NK-92 (cell line): ENCODE data around the gene ZCCHC24.
"Not testable (repeated sequence)": the region's sequence is repeated elsewhere in the genome, so short reads cannot be mapped to it uniquely, and the experiment has no call there.

Experiments
- DNase-seq: peaks from one replicate; lab custom pipeline; 2025; ENCODE audit not compliant: unreplicated experiment; lab: John Stamatoyannopoulos, UW

ZCCHC24 gene

GRCh38 chr10:79447911-79448731 is 2.7 kb upstream of the ZCCHC24 start:
- DNase-seq: no peak

DNA sequence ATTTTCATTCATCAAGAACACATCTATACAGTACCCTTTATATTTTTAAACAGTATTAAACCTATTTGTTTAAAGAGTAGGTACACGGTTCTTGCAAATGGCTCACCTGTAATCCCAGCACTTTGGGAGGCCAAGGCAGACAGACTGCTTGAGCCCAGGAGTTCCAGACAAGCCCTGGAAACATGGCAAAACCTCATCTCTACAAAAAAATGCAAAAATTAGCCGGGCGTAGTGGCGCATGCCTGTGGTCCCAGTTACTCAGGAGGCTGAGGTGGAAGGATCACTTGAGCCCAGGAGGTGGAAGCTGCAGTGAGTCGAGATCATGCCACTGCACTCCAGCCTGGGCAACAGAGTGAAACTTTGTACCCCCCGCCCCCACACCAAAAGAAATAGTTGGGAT is 1.8 kb upstream of the ZCCHC24 start:
- DNase-seq: not testable (repeated sequence)

DNA sequence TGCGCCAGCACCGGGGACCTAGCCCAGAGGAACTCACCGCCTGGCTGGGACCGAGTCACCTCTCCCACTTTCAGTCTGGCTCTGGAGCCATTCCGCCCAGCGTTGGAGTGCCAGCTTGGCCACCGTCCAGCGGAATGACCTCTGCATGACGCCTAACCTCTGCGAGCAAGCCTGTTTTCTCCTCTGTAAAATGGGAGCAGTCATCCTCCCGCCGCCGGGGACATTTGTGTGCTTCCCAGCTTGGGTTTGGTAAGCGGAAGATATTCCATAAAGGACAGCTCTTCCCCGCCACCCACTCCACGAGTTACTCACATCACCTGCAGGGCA is 1.3 kb upstream of the ZCCHC24 start:
- no peak for DNase-seq

DNA sequence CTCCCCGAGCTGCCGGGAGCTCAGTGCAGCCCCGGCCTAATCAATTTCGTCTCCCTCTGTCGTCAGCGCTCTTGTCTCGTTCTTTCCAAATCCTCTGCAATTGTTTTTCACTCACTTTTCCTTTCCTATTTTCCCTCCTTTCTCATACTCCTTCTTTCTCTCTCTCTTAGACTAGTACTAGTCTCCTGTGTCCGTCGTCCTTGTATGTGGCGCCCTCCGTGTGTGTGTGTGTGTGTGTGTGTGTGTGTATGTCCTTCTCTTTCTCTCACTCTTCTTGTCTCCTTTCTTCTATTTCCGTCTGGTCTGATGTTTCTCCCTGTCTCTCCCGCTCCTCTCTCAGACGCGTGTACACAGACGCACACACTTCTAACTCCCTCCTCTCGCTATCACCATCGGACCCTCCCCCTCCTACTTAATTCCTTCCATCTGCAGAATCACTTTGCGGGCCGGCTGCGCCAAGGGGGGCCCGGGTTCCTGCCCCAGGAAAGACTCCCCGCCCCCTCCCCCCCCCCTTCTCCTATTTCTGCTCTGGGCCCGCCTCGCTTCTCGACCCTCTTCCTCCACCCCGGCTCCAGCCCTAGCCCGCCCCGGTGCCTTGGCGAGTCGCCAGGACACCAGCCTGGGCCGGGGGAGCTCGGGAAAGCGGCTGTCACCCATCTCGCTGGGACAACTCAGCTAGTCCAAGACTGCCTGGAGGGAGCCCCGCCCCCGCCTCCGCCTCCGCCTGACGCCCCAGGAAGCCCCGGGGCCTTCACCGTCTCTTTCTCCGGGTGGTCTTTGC is 743 bp upstream of the ZCCHC24 start:
- no peak for DNase-seq

DNA sequence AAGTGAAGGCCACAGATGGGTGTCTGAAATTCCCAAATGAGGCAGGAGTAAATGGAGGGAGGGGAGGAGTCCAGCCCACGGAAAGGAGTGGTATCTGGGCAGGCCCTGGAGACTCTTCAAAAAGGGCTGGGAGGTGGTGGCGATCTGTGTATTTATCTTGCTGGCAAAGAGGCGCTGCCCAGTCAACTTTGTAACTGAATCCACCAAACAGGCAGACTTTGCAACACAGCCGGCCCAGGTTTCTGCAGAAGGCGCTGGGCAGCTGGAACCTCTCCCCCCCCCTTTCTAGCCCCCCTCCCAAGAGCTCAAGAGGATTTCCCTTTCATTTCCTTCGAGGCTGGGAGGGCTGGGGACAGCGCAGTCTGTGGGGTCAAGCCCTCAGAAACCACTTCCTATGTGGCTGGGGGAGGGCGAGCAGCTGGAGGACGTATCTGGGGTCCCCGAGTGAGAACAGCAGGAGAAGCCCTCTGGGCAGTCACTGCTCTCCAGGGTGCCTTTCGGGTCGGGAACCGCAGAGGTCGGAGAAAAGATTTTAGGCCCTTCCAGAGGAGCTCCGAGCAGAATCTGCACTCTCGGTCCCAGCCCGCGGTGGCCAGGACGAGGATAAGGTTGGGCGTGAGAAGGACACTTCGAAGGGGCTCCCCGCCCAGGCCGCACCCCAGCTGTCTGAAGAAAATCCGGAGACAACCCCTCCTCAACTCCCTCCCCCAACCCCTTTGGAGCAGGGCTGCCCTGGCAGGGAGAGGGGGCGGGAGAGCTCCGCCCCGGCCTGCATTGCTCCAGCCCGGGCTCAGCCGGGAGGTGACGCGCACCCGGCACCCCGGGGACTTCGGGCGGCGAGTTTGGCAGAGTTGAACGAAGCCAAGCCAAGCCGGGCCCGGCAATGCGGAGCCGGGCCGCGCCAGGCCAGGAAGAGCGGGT is 965 bp downstream of the ZCCHC24 start:
- DNase-seq: no peak

- no peak for DNase-seq
Measured at GRCh38 chr10:79443338-79444198, 1.9 kb downstream of the ZCCHC24 start.

DNA sequence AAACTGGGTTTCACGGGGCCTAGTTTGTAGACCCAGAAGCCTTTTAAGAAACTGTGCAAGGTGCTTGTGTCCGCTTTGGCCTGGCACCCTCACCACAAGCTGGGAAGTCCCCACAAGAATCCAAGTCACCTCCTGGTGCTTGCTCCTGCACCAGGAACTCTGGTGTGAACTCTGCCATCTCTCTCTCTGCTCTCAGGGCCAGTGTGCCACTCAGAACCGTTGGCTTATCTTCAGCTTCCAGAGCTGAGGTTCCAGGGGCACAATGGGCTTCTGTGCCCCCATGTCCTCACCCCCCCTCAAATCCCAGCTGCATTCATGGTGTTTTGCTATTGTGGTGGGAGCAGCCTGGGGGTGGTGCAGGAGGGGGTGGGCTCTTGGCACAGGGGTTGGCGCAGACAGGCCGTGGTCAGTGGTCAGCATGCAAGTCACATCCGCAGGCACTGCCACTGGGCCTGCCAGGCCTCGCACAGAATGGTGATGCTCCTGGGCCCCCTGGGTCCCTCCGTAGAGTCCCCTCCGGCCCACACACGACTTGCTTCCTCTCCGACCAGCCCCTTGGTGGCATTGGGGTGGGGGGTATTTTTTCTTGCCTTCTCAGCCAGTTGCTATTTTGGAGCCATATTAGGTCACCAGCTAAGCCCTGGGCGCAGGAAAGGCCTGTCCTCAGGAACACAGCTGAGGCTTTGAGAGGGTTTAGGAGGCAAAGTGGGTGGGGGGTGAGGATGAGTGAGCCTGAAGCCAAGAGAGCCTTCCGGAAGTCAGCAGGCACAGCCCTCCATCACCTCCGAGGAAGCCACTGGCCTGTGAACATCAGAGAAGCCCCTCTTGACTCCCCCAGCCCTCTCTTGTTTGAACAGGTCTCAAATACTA is 3.0 kb downstream of the ZCCHC24 start:
- DNase-seq: no peak

DNA sequence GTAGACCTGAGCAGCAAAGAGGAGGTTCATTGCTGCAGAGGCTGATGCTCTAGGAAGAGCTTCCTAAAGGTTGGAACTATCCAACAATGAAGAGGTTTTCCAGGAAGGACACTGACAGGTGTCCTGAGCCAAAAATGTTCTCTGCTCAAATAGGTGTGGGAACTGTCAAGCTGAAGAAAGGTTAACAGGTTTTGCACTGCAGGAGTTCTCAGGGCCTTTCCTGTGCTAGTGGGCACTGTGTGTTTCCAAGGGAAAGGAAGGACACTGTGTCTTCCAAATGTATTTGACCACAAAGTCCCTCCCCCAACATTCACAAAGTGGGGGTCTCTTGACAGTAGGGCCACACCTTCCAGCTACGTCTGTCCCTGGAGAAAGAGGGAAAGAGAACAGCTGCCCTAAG is 4.0 kb downstream of the ZCCHC24 start:
- DNase-seq: no peak

DNA sequence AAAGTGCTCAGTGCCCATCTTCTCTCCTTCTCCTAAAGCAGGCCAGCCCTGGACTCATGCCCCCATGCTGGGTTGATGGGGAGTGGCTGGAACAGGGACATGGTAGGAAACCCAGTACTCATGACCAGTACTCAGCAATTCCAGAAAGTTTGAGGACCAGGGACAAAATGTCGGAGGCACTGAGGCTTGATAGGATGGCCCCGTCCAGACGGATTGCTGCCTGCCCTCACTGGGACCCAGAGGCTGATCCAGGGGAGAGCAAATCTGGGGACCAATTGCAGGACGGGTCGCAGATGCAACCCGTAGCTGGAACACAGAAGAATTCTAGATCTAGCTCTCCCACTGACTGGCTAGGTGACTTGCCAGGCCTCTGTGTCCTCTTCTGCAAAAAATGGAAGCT is 5.1 kb downstream of the ZCCHC24 start:
- DNase-seq: no peak

DNA sequence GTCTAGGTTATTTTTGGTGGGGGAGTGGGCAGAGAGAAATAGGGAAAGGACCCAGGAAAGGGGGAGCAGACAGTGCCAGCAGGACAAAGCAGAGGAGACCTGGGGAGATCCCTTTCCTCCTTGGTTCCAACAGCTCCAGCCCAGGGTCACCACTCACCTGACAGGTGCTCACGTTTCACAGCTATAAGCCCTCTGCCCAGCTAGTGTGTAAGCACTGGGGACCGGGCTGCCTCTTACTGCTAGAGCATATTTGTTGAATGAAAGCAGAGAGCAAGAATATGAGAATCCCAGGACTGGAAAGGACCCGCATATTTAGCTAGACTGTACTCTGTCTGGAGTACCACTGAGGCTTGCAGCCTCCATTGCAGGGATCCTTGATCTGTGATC is 6.7 kb downstream of the ZCCHC24 start:
- DNase-seq: no peak

- no peak for DNase-seq
Measured at GRCh38 chr10:79438021-79438698, 7.3 kb downstream of the ZCCHC24 start.

DNA sequence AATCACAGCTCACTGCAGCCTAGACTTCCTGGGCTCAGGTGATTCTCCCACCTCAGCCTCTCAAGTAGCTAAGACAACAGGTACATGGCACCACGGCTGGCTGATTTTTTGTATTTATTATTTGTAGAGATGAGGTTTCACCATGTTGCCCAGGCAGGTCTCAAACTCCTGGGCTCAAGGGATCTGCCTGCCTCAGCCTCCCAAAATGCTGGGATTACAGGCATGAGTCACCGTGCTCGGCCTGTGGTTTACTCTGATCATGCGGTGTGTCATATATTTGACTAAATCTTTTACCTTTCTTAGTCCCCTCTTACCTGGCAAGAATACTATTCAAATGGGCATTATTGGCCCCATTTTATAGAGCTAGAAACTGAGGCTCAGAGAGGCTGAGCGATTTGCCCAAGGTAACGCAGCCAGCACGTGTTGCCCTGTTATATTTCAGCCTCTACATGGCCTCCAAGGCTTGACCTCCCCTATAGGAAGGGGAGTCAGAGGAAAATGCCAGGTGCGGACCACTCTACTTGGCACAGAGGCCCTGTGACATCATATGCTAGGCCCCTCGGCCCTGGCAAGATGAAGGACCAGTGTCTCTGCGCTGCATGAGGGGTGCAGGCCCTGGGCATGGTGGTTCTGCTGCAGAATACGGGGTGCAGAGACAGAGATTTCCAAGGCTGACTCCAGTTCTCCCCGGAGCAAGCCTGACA is 8.2 kb downstream of the ZCCHC24 start:
- no peak for DNase-seq

- DNase-seq: no peak
Measured at GRCh38 chr10:79436850-79437103, 8.6 kb downstream of the ZCCHC24 start.

DNA sequence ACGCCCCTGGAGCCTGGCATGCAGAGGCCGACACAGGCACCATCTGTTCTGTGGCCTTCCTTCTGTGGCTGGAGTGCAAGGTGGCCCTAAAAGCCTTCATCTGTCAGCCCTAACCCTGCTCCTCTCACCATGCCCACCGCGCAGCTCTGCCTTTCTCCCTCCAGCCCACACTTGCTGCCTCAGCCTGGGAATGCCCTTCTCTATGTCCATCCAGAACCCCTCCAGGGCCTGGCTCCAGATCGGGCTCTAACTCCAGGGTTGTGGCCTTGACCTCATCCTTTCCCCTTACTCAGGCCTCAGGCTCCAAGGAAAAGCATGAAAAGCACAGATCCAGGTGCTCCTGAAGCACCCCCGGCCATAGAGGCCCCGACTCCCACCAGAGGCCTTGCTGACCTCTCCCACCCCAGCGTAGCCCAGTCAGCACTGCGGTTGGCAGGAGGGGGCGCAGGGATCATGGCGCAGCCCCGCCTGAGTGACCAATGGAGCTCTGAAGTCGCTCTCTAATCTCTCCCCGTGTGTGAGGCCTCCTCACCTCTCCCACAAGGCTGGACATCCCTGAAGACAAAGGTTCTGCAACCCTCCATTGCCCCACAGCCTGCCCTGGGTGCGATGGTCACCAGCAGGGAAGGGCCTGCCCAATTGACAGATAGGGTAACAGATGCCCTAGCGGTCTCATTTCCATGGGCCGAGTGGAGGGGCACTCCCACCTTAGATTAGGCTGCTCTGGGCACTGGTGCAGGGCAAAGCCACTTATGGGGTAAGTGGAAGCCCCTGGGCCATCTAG is 9.2 kb downstream of the ZCCHC24 start:
- no peak for DNase-seq

DNA sequence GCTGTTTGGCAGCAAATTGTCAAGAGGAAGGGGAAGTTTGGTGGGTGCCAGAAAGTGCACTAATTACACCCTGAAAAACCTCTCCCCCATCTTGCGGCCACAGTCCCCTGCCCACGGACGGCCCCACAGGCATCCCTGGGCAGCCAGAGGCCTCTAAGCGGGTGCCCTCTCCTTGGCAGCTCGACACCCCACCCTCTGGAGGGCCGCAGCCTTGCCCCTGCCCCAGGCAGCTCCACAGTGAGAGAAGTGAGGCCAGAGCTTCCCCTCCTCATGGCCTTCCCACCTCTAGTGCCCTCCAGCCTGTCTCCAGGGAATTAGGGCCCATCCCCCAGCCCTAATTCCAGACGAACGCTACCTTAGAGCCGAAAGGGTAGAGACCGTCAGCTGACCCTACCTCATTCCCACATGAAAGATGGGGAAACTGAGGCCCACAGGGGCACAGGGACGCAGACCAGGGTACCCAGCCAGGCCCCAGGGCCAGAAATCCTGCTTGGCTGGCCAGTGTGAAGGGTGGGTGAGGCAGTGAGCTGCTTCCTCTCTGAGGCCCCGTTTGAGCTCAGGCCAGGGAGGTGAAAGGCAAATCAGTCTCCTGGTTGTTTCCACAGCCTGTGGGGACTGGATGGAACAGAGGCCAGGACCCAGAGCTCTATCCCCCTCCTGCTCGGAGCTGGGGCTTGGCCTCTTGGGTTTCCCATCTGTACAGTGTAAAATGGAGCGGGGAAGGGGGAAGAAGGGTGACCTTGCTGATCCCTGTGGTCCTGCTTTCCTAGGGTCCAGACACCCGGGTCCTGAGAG is 10.0 kb downstream of the ZCCHC24 start:
- DNase-seq: no peak

DNA sequence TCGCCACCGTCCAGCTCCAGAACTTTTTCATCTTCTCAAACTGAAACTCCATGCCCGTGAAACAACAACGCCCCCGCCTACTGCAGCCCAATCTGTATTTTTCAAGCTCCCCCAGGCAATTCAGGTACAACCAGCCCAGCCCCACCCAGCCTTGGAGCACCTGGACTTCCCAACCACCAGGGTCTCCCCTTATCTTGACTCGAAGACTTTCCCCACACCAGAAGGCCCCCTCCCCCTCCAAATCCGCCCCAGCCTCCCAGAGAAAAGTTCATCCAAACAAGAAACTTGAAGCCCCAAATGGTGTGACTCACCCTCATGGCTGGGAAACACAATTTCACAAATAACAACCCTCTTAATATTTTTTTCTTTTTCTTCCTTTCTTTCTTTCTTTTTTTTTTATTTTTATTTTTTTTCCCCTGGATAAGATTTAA is 10.6 kb downstream of the ZCCHC24 start:
- no peak for DNase-seq

- DNase-seq: no peak
Measured at GRCh38 chr10:79434223-79434687, 11.2 kb downstream of the ZCCHC24 start.
